CD4-positive, alpha-beta T cell (primary cell): ENCODE data around the gene C8B. TPM values are rescaled to one million over a fixed set of nuclear protein-coding genes. Genes with fewer than 3 reads are reported as not detected.

Experiments
- ATAC-seq: fragments of 200-7000 bp; cut with Tn5 transposase; one replicate; pipeline ENCODE4 v1.10.0; 2022; ENCODE audit warnings: mild to moderate bottlenecking; ENCODE audit not compliant: poor library complexity
- CTCF ChIA-PET: fragments of 350-600 bp; sonication (Branson Sonifier 250); formaldehyde crosslinking; loops from one replicate; lab custom pipeline; 2021; ENCODE audit warnings: antibody characterized with exemption, inconsistent platforms; lab: Charles Lee
- POLR2A ChIA-PET: fragments of 350-600 bp; sonication (Branson Sonifier 250); formaldehyde crosslinking; loops from one replicate; lab custom pipeline; 2021; ENCODE audit warnings: antibody characterized with exemption, inconsistent platforms; lab: Charles Lee
- DNase-seq, 14 experiments: peaks; one replicate each; pipeline ENCODE4 v3.0.0-alpha.2; 2013 to 2020; ENCODE audit warnings: mixed read lengths in 2 of 14
- H3K27ac ChIP-seq, 2 donors: one replicate each; pipeline versions ENCODE4 v1.5.1 to v1.7.0; 2013; ENCODE audit warnings: low read length in 2 of 2, low read depth in 1 of 2, mild to moderate bottlenecking in 1 of 2
- H3K27me3 ChIP-seq, 2 experiments: 1 replicate in 1 of 2; 2 replicates in 1 of 2; pipeline versions ENCODE4 v1.6.1 to v1.7.0; 2013; ENCODE audit warnings: low read length in 2 of 2, control low read depth in 1 of 2, mild to moderate bottlenecking in 1 of 2, moderate library complexity in 1 of 2; ENCODE audit not compliant: insufficient read depth in 2 of 2, control insufficient read depth in 1 of 2
- H3K36me3 ChIP-seq: one replicate; pipeline ENCODE4 v1.6.1; 2013; ENCODE audit warnings: low read length, control low read depth; ENCODE audit not compliant: insufficient read depth
- H3K4me1 ChIP-seq: one replicate; pipeline ENCODE4 v1.6.1; 2013; ENCODE audit warnings: low read length, control low read depth; ENCODE audit not compliant: insufficient read depth
- H3K4me3 ChIP-seq: one replicate; pipeline ENCODE4 v1.5.1; 2013; ENCODE audit warnings: mild to moderate bottlenecking, low read length, moderate library complexity
- H3K9me3 ChIP-seq, 2 experiments: 1 replicate in 1 of 2; 2 replicates in 1 of 2; pipeline versions ENCODE4 v1.6.1 to v1.7.0; 2013; ENCODE audit warnings: low read length in 2 of 2, mild to moderate bottlenecking in 2 of 2, control low read depth in 1 of 2, moderate library complexity in 1 of 2; ENCODE audit not compliant: control insufficient read depth in 1 of 2, insufficient read depth in 1 of 2
- H3K27ac Mint-ChIP-seq: one replicate; pipeline ENCODE4 v1.8.0; 2020; ENCODE audit warnings: mixed read lengths
- H3K27me3 Mint-ChIP-seq: one replicate; pipeline ENCODE4 v1.8.0; 2021; ENCODE audit warnings: mixed read lengths
- H3K36me3 Mint-ChIP-seq: one replicate; pipeline ENCODE4 v1.8.0; 2021; ENCODE audit warnings: low read depth, mixed read lengths
- H3K4me1 Mint-ChIP-seq: one replicate; pipeline ENCODE4 v1.8.0; 2021; ENCODE audit warnings: low read depth, mixed read lengths
- H3K4me3 Mint-ChIP-seq: one replicate; pipeline ENCODE4 v1.8.0; 2020; ENCODE audit warnings: mild to moderate bottlenecking, mixed read lengths
- H3K9me3 Mint-ChIP-seq: one replicate; pipeline ENCODE4 v1.8.0; 2020; ENCODE audit warnings: mixed read lengths
- CTCF ChIP-seq: fragments of 200-600 bp; IDR thresholded peaks from one replicate; pipeline ENCODE4 v1.8.0; 2022; ENCODE audit warnings: antibody characterized with exemption, mild to moderate bottlenecking
- intact Hi-C, 2 experiments: fragments of 100-400 bp; cut with DNase I in 1 of 2; cut with micrococcal nuclease in 1 of 2; formaldehyde crosslinking; loops; one replicate each; pipeline versions ENCODE4 v1.15.1 to v1.9.0; 2023 to 2025; cut with DNase I, micrococcal nuclease
- total RNA-seq, 174 experiments: library from RNA in 2 of 174; stranded (reverse) in 2 of 174; gene quantifications; one replicate each; pipeline ENCODE4 v1.2.3 and lab custom pipeline; 2021 to 2026

C8B gene
- total RNA-seq, 2 experiments from 2014 or later, result not detected

GRCh38 chr1:56964349-56965017 is 1.3 kb downstream of the C8B start:
- Histone ChIP-seq H3K4me1 (no peaks in the 10 kb centered on the region), H3K4me3 (no peak overlapping the region), H3K36me3 (no peaks in the 10 kb centered on the region), H3K27ac (no peak overlapping the region), H3K27me3 (no peaks in the 10 kb centered on the region), H3K9me3 (peaks cover 0 to 7% of the 10 kb centered on the region in 2 experiments)
- no peak overlapping the region for H3K4me3 Mint-ChIP-seq
- peaks cover 4% of the 10 kb centered on the region for H3K9me3 Mint-ChIP-seq
- ChIA-PET CTCF (interaction anchor here (0.6 kb wide), 1 partner anchor 916 kb away, joined by 3 read pairs; no protein-coding TSS in a partner anchor), POLR2A (no interaction called here)
- DNase-seq (no peak), ATAC-seq (no peak)
- no peak overlapping the region for H3K27ac Mint-ChIP-seq
- no peaks in the 10 kb centered on the region for H3K4me1 Mint-ChIP-seq
- peaks cover 4% of the 10 kb centered on the region for H3K27me3 Mint-ChIP-seq
- H3K36me3 Mint-ChIP-seq, result no peaks in the 10 kb centered on the region
- no peak for TF ChIP-seq CTCF
- intact Hi-C loops, result no loop called here

DNA sequence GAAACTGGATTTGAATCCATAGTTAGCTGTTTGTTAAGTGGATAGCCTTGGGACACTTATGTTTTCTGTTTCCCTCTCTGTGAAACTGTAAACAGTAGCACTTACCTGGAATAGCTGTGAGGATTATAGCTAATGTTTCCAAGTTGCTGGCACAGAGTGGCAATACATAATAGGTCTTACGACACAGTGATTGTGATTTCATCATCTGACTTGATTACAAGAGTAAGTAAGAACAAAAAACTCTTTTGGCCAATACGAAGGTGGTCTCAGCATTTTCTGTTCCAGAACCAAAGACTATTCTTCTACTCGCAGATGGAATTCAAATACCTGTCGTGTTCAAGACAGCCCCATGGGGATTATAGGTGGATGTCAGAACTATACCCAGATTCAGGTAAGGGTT is 2.1 kb downstream of the C8B start:
- H3K27ac ChIP-seq, result no peak overlapping the region
- no peak overlapping the region for H3K27ac Mint-ChIP-seq
- peaks cover 0 to 4% of the 10 kb centered on the region in 2 experiments for H3K9me3 ChIP-seq
- H3K4me3 Mint-ChIP-seq, result no peak overlapping the region
- peaks cover 4% of the 10 kb centered on the region for H3K27me3 Mint-ChIP-seq
- H3K9me3 Mint-ChIP-seq, result peaks cover 1% of the 10 kb centered on the region
- ChIA-PET CTCF (no interaction called here), POLR2A (no interaction called here)
- DNase-seq (no peak), ATAC-seq (no peak)
- intact Hi-C loops, result no loop called here
- no peaks in the 10 kb centered on the region for H3K4me1 ChIP-seq
- no peaks in the 10 kb centered on the region for H3K4me1 Mint-ChIP-seq
- TF ChIP-seq CTCF, result no peak
- no peaks in the 10 kb centered on the region for H3K36me3 ChIP-seq
- no peaks in the 10 kb centered on the region for H3K36me3 Mint-ChIP-seq
- no peak overlapping the region for H3K4me3 ChIP-seq
- H3K27me3 ChIP-seq, result no peaks in the 10 kb centered on the region

DNA sequence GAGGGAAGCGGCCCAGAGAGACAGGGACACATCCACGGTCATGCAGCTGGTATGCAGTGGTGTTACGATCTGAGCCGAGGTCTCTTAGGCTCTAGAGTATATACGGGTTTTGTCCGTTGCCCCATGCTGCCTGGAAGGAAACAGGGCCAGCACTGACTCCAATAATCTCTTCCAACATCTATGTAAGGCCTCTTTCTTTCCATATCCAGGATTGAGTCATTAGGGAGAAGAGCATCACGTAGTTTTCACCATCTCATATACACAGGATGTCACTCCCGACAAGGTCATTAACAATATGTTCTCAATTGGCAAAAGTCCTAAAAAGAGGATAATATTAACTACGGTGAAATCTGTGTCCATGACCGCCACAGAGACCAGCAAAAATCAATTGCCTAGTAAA is 4.4 kb downstream of the C8B start:
- Mint-ChIP-seq H3K27me3 (peaks cover 4% of the 10 kb centered on the region), H3K4me1 (no peaks in the 10 kb centered on the region), H3K36me3 (no peaks in the 10 kb centered on the region), H3K4me3 (no peak overlapping the region), H3K27ac (no peak overlapping the region), H3K9me3 (no peaks in the 10 kb centered on the region)
- Histone ChIP-seq H3K9me3 (no peaks in the 10 kb centered on the region), H3K36me3 (no peaks in the 10 kb centered on the region), H3K4me3 (no peak overlapping the region), H3K27ac (no peak overlapping the region), H3K4me1 (no peaks in the 10 kb centered on the region), H3K27me3 (no peaks in the 10 kb centered on the region)
- intact Hi-C loops, result no loop called here
- ChIA-PET CTCF (no interaction called here), POLR2A (no interaction called here)
- ATAC-seq (no peak), DNase-seq (no peak)
- no peak for TF ChIP-seq CTCF
